Gastroesophageal sphincter (tissue), 4 donors: Measurements from ENCODE around the gene CCT8. TPM values are rescaled to one million over a fixed set of nuclear protein-coding genes. Genes with fewer than 3 reads are reported as not detected.

Experiments used
- ATAC-seq: fragments of 150-250 bp; one replicate; pipeline ENCODE4 v1.9.1; 2016; ENCODE audit warnings: mild to moderate bottlenecking, moderate library complexity
- H3K27ac ChIP-seq, 4 donors: fragments of 200-600 bp; sonication (generic) in 3 of 4; 1 replicate in 3 of 4; 2 replicates in 1 of 4; pipeline ENCODE4 v1.5.1; 2016 to 2019
- H3K27me3 ChIP-seq: fragments of 200-600 bp; sonication (generic); one replicate; pipeline ENCODE4 v1.5.1; 2019
- H3K36me3 ChIP-seq, 2 donors: fragments of 200-600 bp; sonication (generic); one replicate each; pipeline ENCODE4 v1.5.1; 2019; ENCODE audit warnings: control low read depth in 1 of 2
- H3K4me1 ChIP-seq, 3 donors: fragments of 200-600 bp; sonication (generic); 1 replicate in 2 of 3; 2 replicates in 1 of 3; pipeline ENCODE4 v1.5.1; 2016 to 2019; ENCODE audit warnings: control low read depth in 2 of 3
- H3K4me3 ChIP-seq, 2 donors: fragments of 200-600 bp; sonication (generic); one replicate each; pipeline ENCODE4 v1.5.1; 2019; ENCODE audit warnings: mild to moderate bottlenecking in 1 of 2, moderate library complexity in 1 of 2
- H3K9me3 ChIP-seq, 3 donors: fragments of 200-600 bp; sonication (generic); one replicate each; pipeline ENCODE4 v1.5.1; 2017 to 2019; ENCODE audit warnings: control low read depth in 2 of 3
- CTCF ChIP-seq, 4 experiments: fragments of 200-600 bp in 2 of 4; fragments of 450-650 bp in 2 of 4; sonication (generic) in 1 of 4; IDR thresholded peaks; one replicate each; pipeline ENCODE4 v1.5.1; 2017 to 2019; ENCODE audit warnings: antibody characterized with exemption in 4 of 4, mild to moderate bottlenecking in 2 of 4, moderate library complexity in 2 of 4
- EP300 ChIP-seq: sonication (generic); formaldehyde crosslinking; IDR thresholded peaks from one replicate; pipeline ENCODE4 v1.6.1; 2017; ENCODE audit warnings: antibody characterized with exemption, mild to moderate bottlenecking
- POLR2A ChIP-seq, 2 donors: fragments of 450-650 bp; IDR thresholded peaks; one replicate each; pipeline ENCODE4 v1.6.1; 2017; ENCODE audit warnings: antibody characterized with exemption in 2 of 2, mild to moderate bottlenecking in 2 of 2, moderate library complexity in 1 of 2
- POLR2AphosphoS5 ChIP-seq: sonication (generic); formaldehyde crosslinking; IDR thresholded peaks from one replicate; pipeline ENCODE4 v1.6.1; 2017; ENCODE audit warnings: antibody characterized with exemption
- WGBS, 2 donors: methylation state at CpG; one replicate each; pipeline ENCODE4 v1.1.5; 2018; ENCODE audit warnings: low coverage in 1 of 2; 5-methylcytosine and 5-hydroxymethylcytosine counted together
- total RNA-seq, 4 donors: library from RNA; depleted of rRNA; stranded (reverse); fragments of >200 nt; gene quantifications; one replicate each; pipeline ENCODE4 v1.1.0, GENCODE V29; 2016

The CCT8 gene
- total RNA-seq, 4 donors from 2014 or later: 90.6 to 133 (median 90.9) TPM

- 61 to 70% methylated on average over 4 of the region's 4 CpGs for WGBS, 2 donors
- no peak overlapping the region for H3K27ac ChIP-seq
- H3K4me3 ChIP-seq: no peak overlapping the region
- peaks cover 0 to 94% of the 10 kb centered on the region in 2 donors for H3K36me3 ChIP-seq
- no peak for ATAC-seq
- no peaks in the 10 kb centered on the region for H3K27me3 ChIP-seq
- peaks cover 0 to 9% (median 0%) of the 10 kb centered on the region in 3 donors for H3K4me1 ChIP-seq
- TF ChIP-seq POLR2A (IDR thresholded peaks at IDR 0.05): no peak
- TF ChIP-seq POLR2AphosphoS5: no peak
- TF ChIP-seq EP300: no peak
- TF ChIP-seq CTCF (IDR thresholded peaks at IDR 0.05): no peak
- H3K9me3 ChIP-seq: no peaks in the 10 kb centered on the region
These were observed 40.1 kb downstream of the CCT8 start for GRCh38 chr21:29033301-29033700.

GRCh38 chr21:29030909-29031308, 42.5 kb downstream of the CCT8 start:
- no peak for TF ChIP-seq EP300
- no peak for TF ChIP-seq POLR2A (IDR thresholded peaks at IDR 0.05)
- no peak for TF ChIP-seq POLR2AphosphoS5
- no peak for TF ChIP-seq CTCF (IDR thresholded peaks at IDR 0.05)
- no peaks in the 10 kb centered on the region for H3K27me3 ChIP-seq
- H3K27ac ChIP-seq: no peak overlapping the region
- peaks cover 0 to 24% (median 3%) of the 10 kb centered on the region in 3 donors for H3K4me1 ChIP-seq
- ATAC-seq: no peak
- H3K4me3 ChIP-seq: no peak overlapping the region
- H3K9me3 ChIP-seq: no peaks in the 10 kb centered on the region
- peaks cover 0 to 73% of the 10 kb centered on the region in 2 donors for H3K36me3 ChIP-seq
- WGBS, 2 donors: 100% methylated on average over 1 of the region's 1 CpG; no CpG with 5 or more reads in 1 of the 2 donors

GRCh38 chr21:29029524-29029923, 43.9 kb downstream of the CCT8 start:
- H3K9me3 ChIP-seq: no peaks in the 10 kb centered on the region
- no peak for ATAC-seq
- no peak overlapping the region for H3K27ac ChIP-seq
- whole genome bisulfite sequencing, 2 donors: 88 to 100% methylated on average over 1 of the region's 1 CpG
- no peak overlapping the region for H3K4me3 ChIP-seq
- TF ChIP-seq POLR2A (IDR thresholded peaks at IDR 0.05) (no peak), CTCF (IDR thresholded peaks at IDR 0.05) (no peak), EP300 (no peak), POLR2AphosphoS5 (no peak)
- peaks cover 0 to 32% (median 9%) of the 10 kb centered on the region in 3 donors for H3K4me1 ChIP-seq
- H3K36me3 ChIP-seq: peaks cover 0 to 59% of the 10 kb centered on the region in 2 donors
- H3K27me3 ChIP-seq: no peaks in the 10 kb centered on the region

GRCh38 chr21:29025328-29025713, 48.1 kb downstream of the CCT8 start:
- peak overlapping the region; percentile 64 to 91 for H3K4me3 ChIP-seq
- H3K27ac ChIP-seq: peak overlapping the region; percentile 94 to 99 (median 96)
- WGBS, 2 donors: 0 to 5% methylated on average over 6 of the region's 6 CpGs
- peaks cover 0 to 17% of the 10 kb centered on the region in 2 donors for H3K36me3 ChIP-seq
- no peaks in the 10 kb centered on the region for H3K9me3 ChIP-seq
- no peak for ATAC-seq
- peaks cover 0 to 29% (median 9%) of the 10 kb centered on the region in 3 donors for H3K4me1 ChIP-seq
- TF ChIP-seq POLR2A (IDR thresholded peaks at IDR 0.05) (no peak), CTCF (IDR thresholded peaks at IDR 0.05) (no peak), POLR2AphosphoS5 (no peak), EP300 (no peak)
- H3K27me3 ChIP-seq: no peaks in the 10 kb centered on the region
